ENCODE data around the gene LRP1B. TPM values are rescaled to one million over a fixed set of nuclear protein-coding genes. Genes with fewer than 3 reads are reported as not detected.

Gene LRP1B
- polyA plus RNA-seq, 1 of the 3 experiments (the other 2 are of a cell fraction): 0.28 TPM

- Histone ChIP-seq H2AFZ (ENCODE audit: low read depth) (peak overlapping the region; percentile 56; the same call in 1 of the 2 replicates), H3K36me3 (replicated peaks in 1 of 2; ENCODE audit: control insufficient read depth in 1 of 2, insufficient read depth in 2 of 2, low read length in 1 of 2) (no peaks in the 10 kb centered on the region), H4K20me1 (ENCODE audit: insufficient read depth) (no peaks in the 10 kb centered on the region), H3K27me3 (ENCODE audit: insufficient read depth) (no peaks in the 10 kb centered on the region), H3F3A (replicated peaks; ENCODE audit: insufficient read depth) (no peaks in the 10 kb centered on the region), H3K27ac (ENCODE audit: low read depth in 2 of 2, low read length in 1 of 2) (no peak overlapping the region), H3K9me3 (no peaks in the 10 kb centered on the region), H3K79me2 (ENCODE audit: insufficient read depth) (no peaks in the 10 kb centered on the region), H3K4me1 (ENCODE audit: control insufficient read depth in 1 of 2, insufficient read depth in 2 of 2, low read depth in 1 of 2, low read length in 1 of 2) (peaks cover 0 to 2% of the 10 kb centered on the region in 2 experiments; a peak in 2 of 4 replicates), H3K4me3 (ENCODE audit: low read depth in 2 of 2, low read length in 1 of 2) (no peak overlapping the region), H3K4me2 (no peak overlapping the region), H3K9me2 (no peaks in the 10 kb centered on the region), H3K9ac (no peak overlapping the region)
- no peak for DNase-seq
- TF ChIP-seq, protein P1, sequence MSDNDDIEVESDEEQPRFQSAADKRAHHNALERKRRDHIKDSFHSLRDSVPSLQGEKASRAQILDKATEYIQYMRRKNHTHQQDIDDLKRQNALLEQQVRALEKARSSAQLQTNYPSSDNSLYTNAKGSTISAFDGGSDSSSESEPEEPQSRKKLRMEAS (IDR thresholded peaks at IDR 0.05; ENCODE audit: low read depth): no peak
- no peak for TF ChIP-seq ZBTB33 (IDR thresholded peaks at IDR 0.05; ENCODE audit: borderline replicate concordance, low read depth)
- TF ChIP-seq ELF1 (IDR thresholded peaks at IDR 0.05): no peak
- no peak for TF ChIP-seq NFIC (IDR thresholded peaks at IDR 0.05; ENCODE audit: borderline replicate concordance)
- TF ChIP-seq EP300 (IDR thresholded peaks at IDR 0.05; ENCODE audit: borderline replicate concordance in 1 of 2, low read depth in 1 of 2, low read length in 1 of 2): no peak
- TF ChIP-seq GATA2 (CRISPR knock-in tag; IDR thresholded peaks at IDR 0.05): no peak
- TF ChIP-seq, protein P2, sequence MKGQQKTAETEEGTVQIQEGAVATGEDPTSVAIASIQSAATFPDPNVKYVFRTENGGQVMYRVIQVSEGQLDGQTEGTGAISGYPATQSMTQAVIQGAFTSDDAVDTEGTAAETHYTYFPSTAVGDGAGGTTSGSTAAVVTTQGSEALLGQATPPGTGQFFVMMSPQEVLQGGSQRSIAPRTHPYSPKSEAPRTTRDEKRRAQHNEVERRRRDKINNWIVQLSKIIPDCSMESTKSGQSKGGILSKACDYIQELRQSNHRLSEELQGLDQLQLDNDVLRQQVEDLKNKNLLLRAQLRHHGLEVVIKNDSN (IDR thresholded peaks at IDR 0.05; ENCODE audit: borderline replicate concordance, low read depth): no peak
- 42% methylated on average over 1 of the region's 1 CpG for WGBS (ENCODE audit: low lambda C conversion rate)
- POLR2A ChIA-PET: no interaction called here
- CTCF ChIA-PET: interaction anchor here (0.6 to 0.8 kb wide), 3 partner anchors 17 to 31 kb away, joined by 3 read pairs; no protein-coding TSS in a partner anchor
Observed at GRCh38 chr2:140270224-140270623, 1860.6 kb downstream of the LRP1B start.

- ChIA-PET CTCF (no interaction called here), POLR2A (no interaction called here)
- no peak overlapping the region for H3K4me3 ChIP-seq (ENCODE audit: low read depth in 2 of 2, low read length in 1 of 2)
- no peak overlapping the region for H3K4me2 ChIP-seq
- no peaks in the 10 kb centered on the region for H3K27me3 ChIP-seq (ENCODE audit: insufficient read depth)
- H3K9me2 ChIP-seq: no peaks in the 10 kb centered on the region
- DNase-seq: no peak
- H3K4me1 ChIP-seq (ENCODE audit: control insufficient read depth in 1 of 2, insufficient read depth in 2 of 2, low read depth in 1 of 2, low read length in 1 of 2): peaks cover 0 to 2% of the 10 kb centered on the region in 2 experiments; a peak in 2 of 4 replicates
- no peaks in the 10 kb centered on the region for H3K36me3 ChIP-seq (replicated peaks in 1 of 2; ENCODE audit: control insufficient read depth in 1 of 2, insufficient read depth in 2 of 2, low read length in 1 of 2)
- no peak overlapping the region for H3K9ac ChIP-seq
- no peak overlapping the region for H2AFZ ChIP-seq (ENCODE audit: low read depth)
- WGBS (ENCODE audit: low lambda C conversion rate): 87% methylated on average over 7 of the region's 7 CpGs
- no peaks in the 10 kb centered on the region for H3K9me3 ChIP-seq
- H3F3A ChIP-seq (replicated peaks; ENCODE audit: insufficient read depth): no peaks in the 10 kb centered on the region
- H3K27ac ChIP-seq (ENCODE audit: low read depth in 2 of 2, low read length in 1 of 2): no peak overlapping the region
- no peaks in the 10 kb centered on the region for H4K20me1 ChIP-seq (ENCODE audit: insufficient read depth)
- no peaks in the 10 kb centered on the region for H3K79me2 ChIP-seq (ENCODE audit: insufficient read depth)
- TF ChIP-seq ELF1 (IDR thresholded peaks at IDR 0.05): no peak
- TF ChIP-seq RCOR1 (IDR thresholded peaks at IDR 0.05; ENCODE audit: low read length): no peak
- TF ChIP-seq CTCF (IDR thresholded peaks at IDR 0.05): no peak
- no peak for TF ChIP-seq NRF1 (IDR thresholded peaks at IDR 0.05; ENCODE audit: low read depth, low read length)
- no peak for TF ChIP-seq FOXJ3 (CRISPR knock-in tag; IDR thresholded peaks at IDR 0.05)
- TF ChIP-seq SIN3A (IDR thresholded peaks at IDR 0.05; ENCODE audit: borderline replicate concordance, low read depth, low read length): no peak
- no peak for TF ChIP-seq RFX5 (IDR thresholded peaks at IDR 0.05; ENCODE audit: low read length)
- no peak for TF ChIP-seq YY1 (IDR thresholded peaks at IDR 0.05; ENCODE audit: low read depth)
- TF ChIP-seq RXRA (IDR thresholded peaks at IDR 0.05; ENCODE audit: borderline replicate concordance, low read depth): no peak
- no peak for TF ChIP-seq EZH2phosphoT487 (IDR thresholded peaks at IDR 0.05; ENCODE audit: borderline replicate concordance, low read depth)
- no peak for TF ChIP-seq SMC3 (IDR thresholded peaks at IDR 0.05; ENCODE audit: low read depth, low read length)
- no peak for TF ChIP-seq ZBTB33 (IDR thresholded peaks at IDR 0.05; ENCODE audit: borderline replicate concordance, low read depth)
- TF ChIP-seq GABPA (IDR thresholded peaks at IDR 0.05; ENCODE audit: low read depth): no peak
- TF ChIP-seq TEAD4 (IDR thresholded peaks at IDR 0.05; ENCODE audit: borderline replicate concordance, insufficient read depth): no peak
- TF ChIP-seq, protein P3, sequence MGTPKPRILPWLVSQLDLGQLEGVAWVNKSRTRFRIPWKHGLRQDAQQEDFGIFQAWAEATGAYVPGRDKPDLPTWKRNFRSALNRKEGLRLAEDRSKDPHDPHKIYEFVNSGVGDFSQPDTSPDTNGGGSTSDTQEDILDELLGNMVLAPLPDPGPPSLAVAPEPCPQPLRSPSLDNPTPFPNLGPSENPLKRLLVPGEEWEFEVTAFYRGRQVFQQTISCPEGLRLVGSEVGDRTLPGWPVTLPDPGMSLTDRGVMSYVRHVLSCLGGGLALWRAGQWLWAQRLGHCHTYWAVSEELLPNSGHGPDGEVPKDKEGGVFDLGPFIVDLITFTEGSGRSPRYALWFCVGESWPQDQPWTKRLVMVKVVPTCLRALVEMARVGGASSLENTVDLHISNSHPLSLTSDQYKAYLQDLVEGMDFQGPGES (IDR thresholded peaks at IDR 0.05; ENCODE audit: low read depth, low read length): no peak
- TF ChIP-seq EP300 (IDR thresholded peaks at IDR 0.05; ENCODE audit: borderline replicate concordance in 1 of 2, low read depth in 1 of 2, low read length in 1 of 2): no peak
Observed at GRCh38 chr2:140269000-140269399, 1861.8 kb downstream of the LRP1B start.
